ENCODE results near the gene BTG4. TPM values are rescaled to one million over a fixed set of nuclear protein-coding genes. Genes with fewer than 3 reads are reported as not detected.

The BTG4 gene
- total RNA-seq, 1 experiment from 2014 or later, result not detected

DNA sequence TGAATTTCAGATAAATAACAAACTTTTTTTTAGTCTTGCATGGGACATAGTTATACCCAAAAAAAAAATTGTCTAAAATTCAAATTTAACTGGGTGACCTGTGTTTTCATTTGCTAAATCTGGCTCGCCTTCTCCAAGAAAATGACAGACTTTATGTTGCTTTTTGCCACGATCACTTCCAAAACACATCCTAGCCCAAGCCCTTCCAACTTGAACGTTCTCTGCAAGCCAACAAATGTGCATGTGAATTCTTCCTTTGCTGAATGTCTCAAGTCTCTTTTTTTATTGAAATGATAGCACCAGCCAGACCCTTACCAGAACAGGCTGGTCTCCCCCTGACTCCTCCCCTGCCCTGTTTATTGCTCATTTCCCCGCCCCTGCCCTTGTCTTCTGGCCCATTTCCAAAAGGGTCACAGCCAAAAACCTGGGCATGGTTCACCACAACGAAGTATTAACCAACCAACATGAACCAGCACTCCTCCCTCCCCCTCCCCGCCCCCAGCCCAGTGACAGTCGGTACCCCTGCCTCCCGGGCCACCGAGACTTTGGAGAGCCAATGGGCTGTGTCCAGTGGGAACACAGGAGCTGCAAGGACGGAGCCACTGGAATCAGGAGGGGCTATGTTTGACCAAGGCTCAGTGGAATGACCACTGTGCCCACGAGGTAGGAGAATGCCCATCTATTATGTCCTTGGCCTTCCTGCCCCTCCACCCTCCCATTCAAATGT, 63.2 kb downstream of the BTG4 start:
- RAD21 ChIA-PET (ENCODE audit: low non-redundant PET in 1 of 2, low total read pairs in 2 of 2, uncharacterized antibody in 2 of 2, unreplicated experiment in 2 of 2), result no interaction called here
- DNase-seq (ENCODE audit: low read depth, low spot score) (no peak), ATAC-seq (no peak)
- TF ChIP-seq CBX3 (IDR thresholded peaks at IDR 0.05; ENCODE audit: low read depth) (no peak), YY1 (IDR thresholded peaks at IDR 0.05; ENCODE audit: extremely low read depth, insufficient replicate concordance, low read depth, low read length) (no peak), CEBPB (IDR thresholded peaks at IDR 0.05; ENCODE audit: low read depth) (no peak)
- TF ChIP-seq, protein P1, sequence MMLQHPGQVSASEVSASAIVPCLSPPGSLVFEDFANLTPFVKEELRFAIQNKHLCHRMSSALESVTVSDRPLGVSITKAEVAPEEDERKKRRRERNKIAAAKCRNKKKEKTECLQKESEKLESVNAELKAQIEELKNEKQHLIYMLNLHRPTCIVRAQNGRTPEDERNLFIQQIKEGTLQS (IDR thresholded peaks at IDR 0.05), result no peak
- no peaks in the 10 kb centered on the region for H4K20me1 ChIP-seq (ENCODE audit: insufficient read depth)
- no peak overlapping the region for H2AFZ ChIP-seq (ENCODE audit: low read depth, low read length, poor library complexity, severe bottlenecking)
- CTCF ChIA-PET, result no interaction called here
- no peaks in the 10 kb centered on the region for H3K79me2 ChIP-seq (ENCODE audit: insufficient read depth, low read length)
- no peaks in the 10 kb centered on the region for H3K9me3 ChIP-seq (ENCODE audit: control insufficient read depth in 1 of 2, insufficient read depth in 1 of 2, low read depth in 1 of 2, low read length in 2 of 2)
- H3K36me3 ChIP-seq (ENCODE audit: control insufficient read depth in 1 of 2, insufficient read depth in 2 of 2, low read length in 2 of 2), result no peaks in the 10 kb centered on the region
- no peaks in the 10 kb centered on the region for H3K27me3 ChIP-seq (ENCODE audit: insufficient read depth, low read length)
- H3K9ac ChIP-seq (ENCODE audit: low read length), result no peak overlapping the region
- H3K4me1 ChIP-seq (ENCODE audit: control insufficient read depth in 1 of 2, insufficient read depth in 2 of 2, low read length in 2 of 2), result peaks cover 0 to 7% of the 10 kb centered on the region in 2 experiments; a peak in 2 of 4 replicates
- H3K9me2 ChIP-seq (ENCODE audit: insufficient read depth), result no peaks in the 10 kb centered on the region
- no peak overlapping the region for H3K4me3 ChIP-seq (replicated peaks in 1 of 2; ENCODE audit: low read depth in 1 of 2, low read length in 2 of 2)
- H3K4me2 ChIP-seq (ENCODE audit: low read length), result no peak overlapping the region
- POLR2A ChIA-PET, result no interaction called here
- H3K27ac ChIP-seq (ENCODE audit: low read depth, low read length), result no peak overlapping the region
- BruUV-seq (replicated peaks), result no TSS peak
- intact Hi-C loops (cut with micrococcal nuclease), result no loop called here

DNA sequence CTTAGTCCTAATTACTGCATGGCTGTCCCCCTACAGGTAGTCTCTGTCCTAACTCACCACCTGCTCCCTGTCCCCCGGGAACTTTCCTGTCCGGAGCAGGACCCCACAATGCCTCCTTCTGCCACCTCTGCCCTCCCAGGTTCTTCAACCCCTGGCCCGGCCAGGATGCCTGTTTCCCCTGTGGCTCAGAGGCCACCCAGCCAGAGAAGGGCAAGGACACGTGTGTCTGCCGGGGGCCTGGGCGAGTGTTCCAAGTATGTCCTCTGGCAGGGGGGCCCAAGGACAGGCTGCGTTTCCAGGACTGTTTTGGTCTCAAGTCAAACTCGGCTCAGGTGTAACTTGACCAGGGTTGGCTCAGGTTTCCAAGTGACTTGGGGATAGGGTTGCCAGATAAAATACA, 63.8 kb downstream of the BTG4 start:
- BruUV-seq (replicated peaks), result no TSS peak
- ATAC-seq, result no peak
- CTCF ChIA-PET, result interaction anchor here (1.9 kb wide), 1 partner anchor 166 kb away, joined by 11 read pairs; no protein-coding TSS in a partner anchor

More for the DNA sequence above, 63.8 kb downstream of the BTG4 start:
- Histone ChIP-seq H3K4me3 (replicated peaks in 1 of 2; ENCODE audit: low read depth in 1 of 2, low read length in 2 of 2) (no peak overlapping the region), H4K20me1 (ENCODE audit: insufficient read depth) (no peaks in the 10 kb centered on the region), H3K27me3 (ENCODE audit: insufficient read depth, low read length) (no peaks in the 10 kb centered on the region), H3K9ac (ENCODE audit: low read length) (no peak overlapping the region), H3K9me3 (ENCODE audit: control insufficient read depth in 1 of 2, insufficient read depth in 1 of 2, low read depth in 1 of 2, low read length in 2 of 2) (no peaks in the 10 kb centered on the region), H3K36me3 (ENCODE audit: control insufficient read depth in 1 of 2, insufficient read depth in 2 of 2, low read length in 2 of 2) (no peaks in the 10 kb centered on the region), H3K4me1 (ENCODE audit: control insufficient read depth in 1 of 2, insufficient read depth in 2 of 2, low read length in 2 of 2) (peaks cover 0 to 7% of the 10 kb centered on the region in 2 experiments; a peak in 2 of 4 replicates), H3K79me2 (ENCODE audit: insufficient read depth, low read length) (no peaks in the 10 kb centered on the region), H2AFZ (ENCODE audit: low read depth, low read length, poor library complexity, severe bottlenecking) (no peak overlapping the region), H3K4me2 (ENCODE audit: low read length) (no peak overlapping the region), H3K9me2 (ENCODE audit: insufficient read depth) (no peaks in the 10 kb centered on the region), H3K27ac (ENCODE audit: low read depth, low read length) (no peak overlapping the region)
- DNase-seq (ENCODE audit: low read depth, low spot score), result no peak
- no peak for TF ChIP-seq POLR2A (IDR thresholded peaks at IDR 0.05; ENCODE audit: borderline replicate concordance, extremely low read depth, insufficient read depth, insufficient read length)
- TF ChIP-seq EZH2 (IDR thresholded peaks at IDR 0.05), result no peak
- TF ChIP-seq SP1 (IDR thresholded peaks at IDR 0.05; ENCODE audit: low read depth), result no peak
- TF ChIP-seq YY1 (IDR thresholded peaks at IDR 0.05; ENCODE audit: extremely low read depth, insufficient replicate concordance, low read depth, low read length), result no peak
- TF ChIP-seq, protein P2, sequence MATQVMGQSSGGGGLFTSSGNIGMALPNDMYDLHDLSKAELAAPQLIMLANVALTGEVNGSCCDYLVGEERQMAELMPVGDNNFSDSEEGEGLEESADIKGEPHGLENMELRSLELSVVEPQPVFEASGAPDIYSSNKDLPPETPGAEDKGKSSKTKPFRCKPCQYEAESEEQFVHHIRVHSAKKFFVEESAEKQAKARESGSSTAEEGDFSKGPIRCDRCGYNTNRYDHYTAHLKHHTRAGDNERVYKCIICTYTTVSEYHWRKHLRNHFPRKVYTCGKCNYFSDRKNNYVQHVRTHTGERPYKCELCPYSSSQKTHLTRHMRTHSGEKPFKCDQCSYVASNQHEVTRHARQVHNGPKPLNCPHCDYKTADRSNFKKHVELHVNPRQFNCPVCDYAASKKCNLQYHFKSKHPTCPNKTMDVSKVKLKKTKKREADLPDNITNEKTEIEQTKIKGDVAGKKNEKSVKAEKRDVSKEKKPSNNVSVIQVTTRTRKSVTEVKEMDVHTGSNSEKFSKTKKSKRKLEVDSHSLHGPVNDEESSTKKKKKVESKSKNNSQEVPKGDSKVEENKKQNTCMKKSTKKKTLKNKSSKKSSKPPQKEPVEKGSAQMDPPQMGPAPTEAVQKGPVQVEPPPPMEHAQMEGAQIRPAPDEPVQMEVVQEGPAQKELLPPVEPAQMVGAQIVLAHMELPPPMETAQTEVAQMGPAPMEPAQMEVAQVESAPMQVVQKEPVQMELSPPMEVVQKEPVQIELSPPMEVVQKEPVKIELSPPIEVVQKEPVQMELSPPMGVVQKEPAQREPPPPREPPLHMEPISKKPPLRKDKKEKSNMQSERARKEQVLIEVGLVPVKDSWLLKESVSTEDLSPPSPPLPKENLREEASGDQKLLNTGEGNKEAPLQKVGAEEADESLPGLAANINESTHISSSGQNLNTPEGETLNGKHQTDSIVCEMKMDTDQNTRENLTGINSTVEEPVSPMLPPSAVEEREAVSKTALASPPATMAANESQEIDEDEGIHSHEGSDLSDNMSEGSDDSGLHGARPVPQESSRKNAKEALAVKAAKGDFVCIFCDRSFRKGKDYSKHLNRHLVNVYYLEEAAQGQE (IDR thresholded peaks at IDR 0.05; ENCODE audit: low read depth), result no peak
- TF ChIP-seq, protein P3, sequence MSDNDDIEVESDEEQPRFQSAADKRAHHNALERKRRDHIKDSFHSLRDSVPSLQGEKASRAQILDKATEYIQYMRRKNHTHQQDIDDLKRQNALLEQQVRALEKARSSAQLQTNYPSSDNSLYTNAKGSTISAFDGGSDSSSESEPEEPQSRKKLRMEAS (IDR thresholded peaks at IDR 0.05), result no peak
- no peak for TF ChIP-seq CBX3 (IDR thresholded peaks at IDR 0.05; ENCODE audit: low read depth)
- TF ChIP-seq ZFX (IDR thresholded peaks at IDR 0.05), result no peak
- no peak for TF ChIP-seq ELF1 (IDR thresholded peaks at IDR 0.05; ENCODE audit: borderline replicate concordance, low read depth)
- no peak for TF ChIP-seq SRF (IDR thresholded peaks at IDR 0.05; ENCODE audit: low read depth)
- TF ChIP-seq, protein P1 (IDR thresholded peaks at IDR 0.05), result no peak
- TF ChIP-seq JUND (IDR thresholded peaks at IDR 0.05), result no peak
- intact Hi-C loops (cut with micrococcal nuclease), result no loop called here
- ChIA-PET RAD21 (ENCODE audit: low non-redundant PET in 1 of 2, low total read pairs in 2 of 2, uncharacterized antibody in 2 of 2, unreplicated experiment in 2 of 2) (no interaction called here), POLR2A (no interaction called here)

Measured in HCT116 (cell line).